HG03469 (cell line): Measurements from ENCODE around the gene CAPN5.

Experiments
- ATAC-seq: cut with Tn5 transposase; IDR thresholded peaks from one replicate; pipeline ENCODE4 v1.9.1; 2021; ENCODE audit warnings: mild to moderate bottlenecking, moderate library complexity, moderate number of reproducible peaks; ENCODE audit not compliant: unreplicated experiment

The CAPN5 gene

GRCh38 chr11:77113382-77114088 lies 46.8 kb downstream of the CAPN5 start:
- no peak for ATAC-seq

GRCh38 chr11:77114089-77114463 lies 47.3 kb downstream of the CAPN5 start:
- ATAC-seq = no peak

GRCh38 chr11:77115181-77115611 lies 48.4 kb downstream of the CAPN5 start:
- ATAC-seq = no peak

- no peak for ATAC-seq
Measured at GRCh38 chr11:77115956-77116355, 49.2 kb downstream of the CAPN5 start.

- no peak for ATAC-seq
Measured at GRCh38 chr11:77117492-77117891, 50.7 kb downstream of the CAPN5 start.

- no peak for ATAC-seq
Measured at GRCh38 chr11:77118086-77118485, 51.3 kb downstream of the CAPN5 start.

- ATAC-seq = no peak
Measured at GRCh38 chr11:77118971-77119370, 52.2 kb downstream of the CAPN5 start.

- ATAC-seq = no peak
Measured at GRCh38 chr11:77119531-77119936, 52.8 kb downstream of the CAPN5 start.

- no peak for ATAC-seq
Measured at GRCh38 chr11:77120571-77120970, 53.8 kb downstream of the CAPN5 start.

- no peak for ATAC-seq
Measured at GRCh38 chr11:77121096-77121640, 54.4 kb downstream of the CAPN5 start.

- ATAC-seq = no peak
Measured at GRCh38 chr11:77121876-77122575, 55.3 kb downstream of the CAPN5 start.

- ATAC-seq = no peak
Measured at GRCh38 chr11:77122576-77123212, 55.9 kb downstream of the CAPN5 start.

GRCh38 chr11:77123591-77123990 lies 56.8 kb downstream of the CAPN5 start:
- ATAC-seq = no peak

- no peak for ATAC-seq
Measured at GRCh38 chr11:77124041-77124440, 57.3 kb downstream of the CAPN5 start.

- ATAC-seq = no peak
Measured at GRCh38 chr11:77124488-77124887, 57.7 kb downstream of the CAPN5 start.

- no peak for ATAC-seq
Measured at GRCh38 chr11:77125191-77125590, 58.4 kb downstream of the CAPN5 start.

- no peak for ATAC-seq
Measured at GRCh38 chr11:77125695-77126094, 58.9 kb downstream of the CAPN5 start.

- no peak for ATAC-seq
Measured at GRCh38 chr11:77126156-77126775, 59.5 kb downstream of the CAPN5 start.

- no peak for ATAC-seq
Measured at GRCh38 chr11:77126861-77127234, 60.1 kb downstream of the CAPN5 start.

GRCh38 chr11:77127235-77127911 lies 60.6 kb downstream of the CAPN5 start:
- no peak for ATAC-seq
